Stimulated activated effector memory CD8-positive, alpha-beta T cell treated with anti-CD3 and anti-CD28 coated beads, Interleukin-12 subunit alpha, Interleukin-12 subunit beta, amount 100 ng/mL, for 72 hours (primary cell): ENCODE measurements around the gene ERV3-1.
"Not testable (repeated sequence)": the region's sequence is repeated elsewhere in the genome, so short reads cannot be mapped to it uniquely, and the experiment has no call there.

Experiments used
- ATAC-seq: fragments of 150-1000 bp; cut with Tn5 transposase; 2 replicates; pipeline ENCODE4 v1.10.0; 2021
- DNase-seq, 2 donors: peaks; one replicate each; pipeline ENCODE4 v3.0.0; 2021 to 2022; ENCODE audit warnings: low spot score in 2 of 2
- H3K27ac Mint-ChIP-seq: one replicate; pipeline ENCODE4 v1.8.0; 2022; ENCODE audit warnings: mild to moderate bottlenecking, mixed read lengths
- H3K36me3 Mint-ChIP-seq: one replicate; pipeline ENCODE4 v1.8.0; 2022; ENCODE audit warnings: mild to moderate bottlenecking, mixed read lengths
- H3K4me1 Mint-ChIP-seq: one replicate; pipeline ENCODE4 v1.8.0; 2022; ENCODE audit warnings: mixed read lengths
- H3K4me3 Mint-ChIP-seq: one replicate; pipeline ENCODE4 v1.8.0; 2022; ENCODE audit warnings: mild to moderate bottlenecking, mixed read lengths
- H3K9me3 Mint-ChIP-seq: one replicate; pipeline ENCODE4 v1.8.0; 2022; ENCODE audit warnings: mixed read lengths

The ERV3-1 gene

DNA sequence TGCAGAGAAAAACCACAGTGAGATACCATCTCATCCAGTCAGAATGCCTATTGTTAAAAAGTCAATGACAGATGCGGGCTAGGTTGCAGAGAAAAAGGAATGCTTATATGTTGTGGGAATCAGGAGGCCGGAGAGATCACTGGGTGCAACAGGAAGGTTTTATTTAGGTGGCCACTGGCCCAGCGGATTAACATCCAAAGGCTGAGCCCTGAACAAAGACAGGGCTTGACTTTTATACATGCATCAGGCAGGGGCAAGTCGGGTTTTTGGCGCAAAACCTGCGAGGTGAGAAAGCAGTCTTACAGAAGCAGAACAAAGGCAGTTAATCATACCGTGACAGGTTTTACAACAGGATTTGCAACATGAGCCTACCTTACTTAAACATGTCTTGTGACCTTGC lies 16.3 kb downstream of the ERV3-1 start:
- Mint-ChIP-seq H3K9me3 (peaks cover 52% of the 10 kb centered on the region), H3K27ac (no peak overlapping the region), H3K4me1 (no peaks in the 10 kb centered on the region), H3K4me3 (no peak overlapping the region), H3K36me3 (no peaks in the 10 kb centered on the region)
- DNase-seq (no peak), ATAC-seq (no peak)

DNA sequence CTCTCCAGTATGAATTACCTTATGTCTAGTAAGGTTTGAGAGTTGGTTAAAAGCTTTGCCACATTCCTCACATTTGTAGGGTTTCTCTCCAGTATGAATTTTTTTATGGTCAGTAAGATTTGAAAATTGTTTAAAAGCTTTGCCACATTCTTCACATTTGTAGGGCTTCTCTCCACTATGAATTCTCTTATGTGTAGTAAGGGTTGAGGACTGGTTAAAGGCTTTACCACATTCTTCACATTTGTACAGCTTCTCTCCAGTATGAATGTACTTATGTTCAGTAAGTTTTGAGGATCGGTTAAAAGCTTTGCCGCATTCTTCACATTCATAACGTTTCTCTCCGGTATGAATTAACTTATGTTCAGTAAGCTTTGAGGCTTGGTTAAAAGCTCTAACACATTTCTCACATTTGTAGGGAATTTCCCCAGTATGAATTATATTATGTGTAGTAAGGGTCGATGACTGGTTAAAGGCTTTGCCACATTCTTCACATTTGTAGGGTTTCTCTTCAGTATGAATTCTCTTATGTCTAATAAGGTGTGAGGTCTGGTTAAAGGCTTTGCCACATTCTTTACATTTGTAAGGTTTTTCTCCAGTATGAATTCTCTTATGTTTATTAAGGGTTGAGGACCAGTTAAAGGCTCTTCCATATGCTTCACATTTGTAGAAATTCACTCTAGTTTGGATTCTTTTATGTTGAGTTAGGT lies 27.8 kb downstream of the ERV3-1 start:
- ATAC-seq (no peak), DNase-seq (no peak)
- Mint-ChIP-seq H3K27ac (no peak overlapping the region), H3K9me3 (peaks cover 40% of the 10 kb centered on the region), H3K4me1 (no peaks in the 10 kb centered on the region), H3K4me3 (no peak overlapping the region), H3K36me3 (peaks cover 35% of the 10 kb centered on the region)

DNA sequence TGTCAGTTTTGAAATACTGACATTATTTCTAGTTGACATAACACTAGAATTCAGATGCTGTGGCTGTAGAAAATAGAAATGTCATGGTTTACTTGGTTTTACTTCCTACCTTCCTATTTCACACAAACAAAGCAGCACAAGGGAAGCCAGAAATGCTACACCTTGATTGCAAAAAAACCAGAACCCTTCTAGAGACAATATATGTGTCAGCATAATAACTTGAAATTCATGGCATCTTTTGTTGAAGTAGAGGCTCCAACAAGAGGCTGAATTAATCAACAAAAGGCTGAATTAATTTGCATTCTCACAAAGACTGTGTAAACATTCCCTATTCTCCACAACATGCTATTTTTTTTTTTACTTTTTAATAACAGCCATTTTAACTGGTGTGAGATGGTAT lies 40.9 kb downstream of the ERV3-1 start:
- H3K27ac Mint-ChIP-seq, result no peak overlapping the region

GRCh38 chr7:64959072-64959747 lies 47.3 kb downstream of the ERV3-1 start:
- H3K9me3 Mint-ChIP-seq, result peaks cover 3% of the 10 kb centered on the region
- ATAC-seq, result no peak
- DNase-seq, result no peak

More for the DNA sequence above, 40.9 kb downstream of the ERV3-1 start:
- Mint-ChIP-seq H3K36me3 (no peaks in the 10 kb centered on the region), H3K9me3 (peaks cover 7% of the 10 kb centered on the region), H3K4me1 (no peaks in the 10 kb centered on the region), H3K4me3 (no peak overlapping the region)
- DNase-seq (no peak), ATAC-seq (no peak)

DNA sequence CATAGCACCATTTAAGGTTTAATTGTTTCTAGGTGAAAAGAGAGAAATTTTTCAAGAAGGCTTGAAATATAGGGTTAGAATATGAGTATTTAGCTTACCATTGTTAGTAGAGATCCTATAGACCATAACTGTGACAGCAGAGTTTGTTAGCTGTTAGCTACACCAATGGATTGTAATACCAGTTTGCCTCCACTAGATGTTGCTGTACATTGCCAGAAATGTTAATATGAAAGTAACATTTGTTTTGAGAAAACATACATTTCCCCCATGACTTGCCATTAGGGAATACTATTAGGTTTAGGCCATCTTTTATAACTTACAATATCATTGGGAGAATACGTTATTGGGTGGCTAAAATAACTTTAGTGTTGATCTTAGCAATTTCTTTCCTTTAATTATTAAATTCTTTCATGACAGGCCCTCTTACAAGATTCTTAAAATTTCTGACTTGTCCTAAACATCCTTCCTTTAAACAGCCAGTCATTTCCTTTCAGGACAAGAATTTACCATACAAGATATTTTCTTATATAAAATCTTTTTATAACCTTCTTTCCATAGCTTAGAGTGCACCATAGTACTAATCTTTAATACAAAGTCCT lies 55.1 kb downstream of the ERV3-1 start:
- DNase-seq (no peak), ATAC-seq (peak; percentile 53)
- H3K36me3 Mint-ChIP-seq, result no peaks in the 10 kb centered on the region
- no peaks in the 10 kb centered on the region for H3K4me1 Mint-ChIP-seq
- H3K9me3 Mint-ChIP-seq, result no peaks in the 10 kb centered on the region
- H3K27ac Mint-ChIP-seq, result no peak overlapping the region
- H3K4me3 Mint-ChIP-seq, result no peak overlapping the region

More at GRCh38 chr7:64959072-64959747, 47.3 kb downstream of the ERV3-1 start:
- no peak overlapping the region for H3K27ac Mint-ChIP-seq
- H3K4me3 Mint-ChIP-seq, result no peak overlapping the region
- no peaks in the 10 kb centered on the region for H3K36me3 Mint-ChIP-seq
- no peaks in the 10 kb centered on the region for H3K4me1 Mint-ChIP-seq

DNA sequence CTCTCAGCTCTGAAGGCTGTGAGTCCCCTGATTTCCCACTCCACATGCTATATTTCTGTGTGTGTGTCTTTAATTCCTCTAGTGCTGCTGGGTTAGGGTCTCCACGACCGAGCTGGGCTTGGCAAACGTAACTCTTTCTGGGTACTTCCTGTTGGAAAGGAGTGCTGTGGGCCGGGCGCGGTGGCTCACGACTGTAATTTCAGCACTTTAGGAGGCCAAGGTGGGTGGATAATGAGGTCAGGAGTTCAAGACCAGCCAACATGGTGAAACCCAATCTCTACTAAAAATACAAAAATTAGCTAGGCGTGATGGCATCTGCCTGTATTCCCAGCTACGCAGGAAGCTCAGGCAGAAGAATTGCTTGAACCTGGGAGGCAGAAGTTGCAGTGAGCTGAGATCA lies 55.8 kb downstream of the ERV3-1 start:
- not testable (repeated sequence) for H3K4me3 Mint-ChIP-seq, H3K9me3 Mint-ChIP-seq, DNase-seq, H3K27ac Mint-ChIP-seq, ATAC-seq, H3K36me3 Mint-ChIP-seq, H3K4me1 Mint-ChIP-seq

GRCh38 chr7:64948774-64949173 lies 57.7 kb downstream of the ERV3-1 start:
- not testable (repeated sequence) for H3K9me3 Mint-ChIP-seq, H3K27ac Mint-ChIP-seq, H3K4me3 Mint-ChIP-seq, H3K36me3 Mint-ChIP-seq, DNase-seq, ATAC-seq, H3K4me1 Mint-ChIP-seq

DNA sequence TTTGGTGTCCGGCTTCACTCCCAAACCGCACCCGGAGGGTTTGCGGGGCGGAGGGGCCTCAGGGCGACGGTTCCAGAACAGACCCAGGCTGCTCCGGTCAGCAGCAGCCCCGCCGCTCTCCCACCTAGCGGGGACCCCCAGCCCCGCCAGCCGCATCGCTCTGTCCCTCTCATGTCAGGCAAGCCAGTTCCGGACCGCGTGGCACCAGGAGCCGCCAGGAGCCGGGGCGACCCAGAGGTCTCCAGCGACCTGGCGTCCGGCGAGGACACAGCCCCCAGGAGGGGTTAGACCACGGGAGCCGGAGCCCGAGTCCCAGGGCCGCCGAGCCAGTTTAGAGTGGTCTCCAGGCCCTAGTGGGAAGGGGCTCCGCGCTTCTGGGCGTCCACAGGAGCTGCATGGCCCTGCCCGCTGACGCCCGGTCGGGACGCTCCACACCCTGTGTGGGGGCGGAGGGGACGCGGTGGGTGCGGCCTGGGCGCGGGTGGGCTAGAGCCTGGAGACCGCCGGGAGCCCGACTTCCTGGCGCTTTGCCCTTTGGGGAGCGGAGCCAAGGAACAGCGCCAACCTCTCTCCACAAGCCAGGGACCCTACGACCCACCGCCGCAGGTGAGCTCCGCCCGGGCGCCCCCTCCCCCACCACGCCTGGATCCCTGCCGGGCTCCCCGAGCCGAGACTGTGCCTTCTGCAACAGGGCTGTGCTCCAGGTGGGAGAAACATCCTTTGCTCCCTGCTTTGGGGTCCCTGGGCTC lies 59.1 kb downstream of the ERV3-1 start:
- ATAC-seq, result peak; percentile 34
- H3K27ac Mint-ChIP-seq, result no peak overlapping the region
- H3K9me3 Mint-ChIP-seq, result no peaks in the 10 kb centered on the region
- H3K36me3 Mint-ChIP-seq, result no peaks in the 10 kb centered on the region
- no peak for DNase-seq
- peak overlapping the region; percentile 20 for H3K4me3 Mint-ChIP-seq
- no peaks in the 10 kb centered on the region for H3K4me1 Mint-ChIP-seq

GRCh38 chr7:64946772-64947171 lies 59.7 kb downstream of the ERV3-1 start:
- ATAC-seq (peak; percentile 64), DNase-seq (no peak)
- Mint-ChIP-seq H3K4me1 (no peaks in the 10 kb centered on the region), H3K9me3 (no peaks in the 10 kb centered on the region), H3K36me3 (no peaks in the 10 kb centered on the region), H3K27ac (no peak overlapping the region), H3K4me3 (no peak overlapping the region)

DNA sequence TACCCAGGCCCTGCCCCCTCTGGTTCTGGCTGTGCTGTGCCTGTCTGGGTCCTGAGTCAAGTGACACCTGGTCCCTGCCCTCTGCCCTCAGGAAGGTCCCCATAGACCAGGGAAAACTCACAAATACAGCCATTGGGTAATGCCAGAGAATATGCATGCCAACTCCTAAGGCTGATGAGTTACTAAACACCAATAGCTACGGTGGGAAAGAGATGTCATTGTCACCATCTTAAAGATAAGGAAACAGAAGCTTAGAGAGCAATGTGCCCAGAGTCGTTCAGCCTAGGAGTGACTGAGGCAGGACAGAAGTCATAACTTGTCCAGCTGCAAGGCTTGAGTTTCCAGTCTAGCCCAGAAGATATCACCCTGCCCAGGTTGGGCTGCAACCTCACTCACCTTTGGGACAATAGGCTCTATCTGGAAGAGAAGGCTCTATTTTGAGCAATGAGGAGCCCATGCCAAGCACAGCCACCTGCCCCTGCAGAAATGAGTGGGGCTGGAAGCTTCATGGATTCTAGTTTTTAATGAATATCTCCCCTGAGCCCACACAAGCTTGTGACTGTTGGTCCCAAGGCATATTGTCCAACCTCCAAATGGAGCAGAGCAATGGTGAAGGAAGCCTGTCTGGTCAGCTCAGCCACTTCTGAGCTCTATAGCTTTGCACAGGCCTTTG lies 60.8 kb downstream of the ERV3-1 start:
- peak; percentile 32 for ATAC-seq
- H3K27ac Mint-ChIP-seq, result no peak overlapping the region

DNA sequence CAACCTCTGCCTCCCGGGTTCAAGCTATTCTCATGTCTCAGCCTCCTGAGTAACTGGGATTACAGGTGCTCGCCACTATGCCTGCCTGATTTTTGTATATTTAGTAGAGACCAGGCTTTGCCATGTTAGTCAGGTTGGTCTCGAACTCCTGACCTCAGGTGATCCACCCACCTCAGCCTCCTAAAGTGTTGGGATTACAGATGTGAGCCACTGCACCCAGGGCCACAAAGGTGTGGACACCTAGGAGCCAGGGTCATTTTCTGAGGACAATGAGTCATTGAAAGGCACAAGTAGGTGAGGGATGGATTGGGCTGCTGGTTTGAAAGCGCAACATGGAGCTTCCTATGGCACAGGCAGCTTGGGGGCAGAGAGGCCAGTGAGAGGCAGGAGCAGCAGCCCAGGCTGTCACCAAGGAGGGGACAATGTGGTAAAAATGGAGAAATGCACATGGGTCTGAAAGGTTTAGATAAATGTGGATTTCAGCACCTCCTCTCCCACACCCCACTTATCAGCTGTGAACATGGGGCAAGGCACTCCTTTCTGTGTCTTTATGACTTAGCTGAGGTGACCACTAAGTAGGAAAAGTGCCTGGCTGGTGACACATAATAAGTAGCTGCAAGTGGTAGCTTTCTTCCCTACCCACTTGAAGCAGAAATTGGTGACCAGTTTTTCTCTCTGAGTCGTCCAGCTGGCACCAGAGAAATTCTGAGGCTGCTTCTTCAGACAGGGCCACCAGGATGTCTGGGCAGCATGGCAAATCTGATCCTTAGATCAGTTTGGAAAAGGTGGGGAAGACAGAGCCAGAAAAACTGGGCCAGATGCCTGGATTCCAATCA lies 61.6 kb downstream of the ERV3-1 start:
- not testable (repeated sequence) for DNase-seq, H3K4me1 Mint-ChIP-seq, H3K9me3 Mint-ChIP-seq, H3K36me3 Mint-ChIP-seq, H3K4me3 Mint-ChIP-seq, H3K27ac Mint-ChIP-seq
- ATAC-seq, result peak; percentile 36

More for the DNA sequence above, 60.8 kb downstream of the ERV3-1 start:
- Mint-ChIP-seq H3K4me3 (no peak overlapping the region), H3K36me3 (no peaks in the 10 kb centered on the region), H3K4me1 (no peaks in the 10 kb centered on the region), H3K9me3 (no peaks in the 10 kb centered on the region)
- no peak for DNase-seq
